Panc1 (cell line): ENCODE results near the gene NPAS3. TPM values are rescaled to one million over a fixed set of nuclear protein-coding genes. Genes with fewer than 3 reads are reported as not detected.

ENCODE experiments used
- ATAC-seq: fragments of 200-7000 bp; cut with Tn5 transposase; 2 replicates; pipeline ENCODE4 v1.9.1; 2020; ENCODE audit warnings: mild to moderate bottlenecking, moderate library complexity
- BruUV-seq: library from RNA; stranded (reverse); fragments of 400-500 nt; replicated peaks from 2 replicates; lab custom pipeline; 2021; lab: Mats Ljungman, UMichigan
- CTCF ChIA-PET: fragments of 300-600 bp; sonication (Branson Sonifier 250); formaldehyde crosslinking; loops from one replicate; lab custom pipeline; 2022; ENCODE audit warnings: antibody characterized with exemption; lab: Charles Lee
- POLR2A ChIA-PET: fragments of 300-600 bp; sonication (Branson Sonifier 250); formaldehyde crosslinking; loops from one replicate; lab custom pipeline; 2022; ENCODE audit warnings: antibody characterized with exemption; lab: Charles Lee
- DNase-seq: peaks from one replicate; pipeline ENCODE4 v3.0.0-alpha.2; 2010; ENCODE audit warnings: low read depth, low spot score
- H3K27ac ChIP-seq: 2 replicates; pipeline ENCODE4 v1.5.1; 2011; ENCODE audit warnings: mild to moderate bottlenecking, low read length, inconsistent platforms
- H3K27me3 ChIP-seq: fragments of 200-500 bp; sonication (Bioruptor generic); 2 replicates; pipeline ENCODE4 v1.6.0; 2014; ENCODE audit warnings: low read length, inconsistent platforms; ENCODE audit not compliant: control insufficient read depth, insufficient read depth
- H3K36me3 ChIP-seq: fragments of 200-500 bp; sonication (Bioruptor generic); 2 replicates; pipeline ENCODE4 v1.5.1; 2014; ENCODE audit warnings: inconsistent platforms, mild to moderate bottlenecking, low read length, moderate library complexity; ENCODE audit not compliant: control insufficient read depth, insufficient read depth
- H3K4me1 ChIP-seq: 2 replicates; pipeline ENCODE4 v1.5.1; 2011; ENCODE audit warnings: inconsistent platforms, mild to moderate bottlenecking, low read length, moderate library complexity; ENCODE audit not compliant: control insufficient read depth, insufficient read depth
- H3K4me3 ChIP-seq, 2 experiments: 2 replicates each; pipeline ENCODE4 v1.5.1; 2011 to 2012; ENCODE audit warnings: low read depth in 2 of 2, low read length in 2 of 2, mild to moderate bottlenecking in 2 of 2, inconsistent platforms in 1 of 2, moderate library complexity in 1 of 2
- H3K9me3 ChIP-seq: fragments of 200-500 bp; sonication (Bioruptor generic); 2 replicates; pipeline ENCODE4 v1.5.1; 2014; ENCODE audit warnings: low read depth, mild to moderate bottlenecking, inconsistent platforms, low read length, moderate library complexity; ENCODE audit not compliant: control insufficient read depth, insufficient read depth
- CTCF ChIP-seq: fragments of 450-650 bp; IDR thresholded peaks from 2 replicates; pipeline ENCODE4 v1.5.1; 2017; ENCODE audit warnings: mild to moderate bottlenecking
- POLR2AphosphoS5 ChIP-seq: IDR thresholded peaks from 2 replicates; pipeline ENCODE4 v1.6.1; 2012; ENCODE audit warnings: mild to moderate bottlenecking, low read depth, low read length, moderate library complexity
- REST ChIP-seq, 2 experiments: IDR thresholded peaks; 2 replicates each; pipeline ENCODE4 v1.6.1; 2011 to 2012; ENCODE audit warnings: low read depth in 2 of 2, control low read depth in 1 of 2, low read length in 1 of 2, mild to moderate bottlenecking in 1 of 2, moderate library complexity in 1 of 2; ENCODE audit not compliant: insufficient read depth in 1 of 2
- SIN3A ChIP-seq: IDR thresholded peaks from 2 replicates; pipeline ENCODE4 v1.6.1; 2012; ENCODE audit warnings: low read depth, mild to moderate bottlenecking, low read length, moderate library complexity, borderline replicate concordance; ENCODE audit not compliant: insufficient read depth
- TCF7L2 ChIP-seq: IDR thresholded peaks from 2 replicates; pipeline ENCODE4 v1.6.1; 2011; ENCODE audit warnings: mild to moderate bottlenecking, low read depth, low read length, inconsistent platforms
- in situ Hi-C: cut with HindIII; loops from 2 replicates; pipeline ENCODE4 v1.10.0; 2016; ENCODE audit warnings: low sequenced_read_pairs, low pct_unique_long_range_greater_than_20kb
- intact Hi-C: fragments of 100-400 bp; cut with micrococcal nuclease; formaldehyde crosslinking; loops from one replicate; pipeline ENCODE4 v1.10.0; 2022; ENCODE audit not compliant: unreplicated experiment
- total RNA-seq: library from RNA; stranded (reverse); gene quantifications from one replicate; pipeline ENCODE4 v1.2.1, GENCODE V29; 2021; ENCODE audit not compliant: unreplicated experiment

The NPAS3 gene
- total RNA-seq, 1 experiment from 2014 or later: 0.23 TPM

- no peak for TF ChIP-seq TCF7L2
- TF ChIP-seq CTCF: no peak
- TF ChIP-seq REST (IDR thresholded peaks at IDR 0.05; ENCODE audit: insufficient read depth in 1 of 2, low read depth in 2 of 2, low read length in 1 of 2): no peak
- TF ChIP-seq SIN3A: no peak
- no peak for TF ChIP-seq POLR2AphosphoS5
- Histone ChIP-seq H3K36me3 (no peaks in the 10 kb centered on the region), H3K27ac (no peak overlapping the region), H3K9me3 (no peaks in the 10 kb centered on the region), H3K4me3 (no peak overlapping the region), H3K27me3 (no peaks in the 10 kb centered on the region), H3K4me1 (no peaks in the 10 kb centered on the region)
- CTCF ChIA-PET: no interaction called here
- DNase-seq (no peak), ATAC-seq (no peak)
- in situ Hi-C loops: no loop called here
- POLR2A ChIA-PET: interaction anchor here (0.6 kb wide), 1 partner anchor 810 kb away, joined by 3 read pairs; no protein-coding TSS in a partner anchor
- intact Hi-C loops: no loop called here
- BruUV-seq: no TSS peak
Observed at GRCh38 chr14:33726685-33727084, 788.0 kb downstream of the NPAS3 start.

- in situ Hi-C loops (no loop called here), intact Hi-C loops (no loop called here)
- H3K4me3 ChIP-seq: no peak overlapping the region
- DNase-seq (no peak), ATAC-seq (no peak)
- no peaks in the 10 kb centered on the region for H3K9me3 ChIP-seq
- H3K4me1 ChIP-seq: no peaks in the 10 kb centered on the region
- no peaks in the 10 kb centered on the region for H3K36me3 ChIP-seq
- BruUV-seq: no TSS peak
- no peak for TF ChIP-seq CTCF
- no peak for TF ChIP-seq TCF7L2
- no peak for TF ChIP-seq SIN3A
- TF ChIP-seq POLR2AphosphoS5: no peak
- no peak for TF ChIP-seq REST (IDR thresholded peaks at IDR 0.05; ENCODE audit: insufficient read depth in 1 of 2, low read depth in 2 of 2, low read length in 1 of 2)
- no peak overlapping the region for H3K27ac ChIP-seq
- H3K27me3 ChIP-seq: no peaks in the 10 kb centered on the region
- ChIA-PET POLR2A (no interaction called here), CTCF (no interaction called here)
Observed at GRCh38 chr14:33727606-33728005, 788.9 kb downstream of the NPAS3 start.
